ENCODE measurements around the gene RADIL. TPM values are rescaled to one million over a fixed set of nuclear protein-coding genes. Genes with fewer than 3 reads are reported as not detected.
A peak's percentile ranks its signal among the peaks of the same experiment; 100 is the strongest.

The RADIL gene
- total and polyA plus RNA-seq, 3 experiments from 2014 or later: 0.04 to 0.20 TPM; not detected in 1

DNA sequence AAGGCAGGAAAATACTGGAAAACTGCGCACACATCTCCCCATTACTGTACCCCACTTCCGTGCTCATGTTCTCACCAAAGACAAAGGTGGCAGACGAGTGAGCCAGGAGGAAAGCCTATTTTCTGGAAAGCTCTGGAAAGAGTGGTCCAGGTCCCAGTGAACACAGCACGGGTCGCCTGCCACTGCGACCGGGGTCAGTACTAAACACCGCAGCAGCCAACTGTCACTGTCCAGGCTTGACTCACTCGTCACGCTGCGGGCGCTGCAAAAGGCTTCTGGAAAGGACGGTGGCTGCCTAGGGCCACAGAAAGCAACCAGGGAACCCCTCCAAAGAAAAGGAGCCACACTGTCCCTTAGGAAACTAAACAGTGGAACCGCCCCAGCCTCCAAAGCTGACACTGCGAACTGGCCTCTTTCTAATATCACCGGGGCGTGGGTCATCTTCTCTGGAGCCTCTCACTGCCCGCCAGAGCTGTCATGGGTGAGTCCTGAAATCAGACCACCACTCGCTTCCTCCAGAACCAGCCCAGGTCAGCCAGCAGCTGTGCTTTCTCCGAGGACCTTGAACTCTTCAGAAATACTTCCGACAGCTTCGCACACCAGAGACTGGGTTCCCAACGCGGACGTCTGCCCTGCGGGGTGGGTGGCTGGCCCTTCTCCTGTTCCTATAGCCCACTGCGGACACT lies 4.0 kb downstream of the RADIL start:
- Histone ChIP-seq H3K9me3 (ENCODE audit: low read length) (no peaks in the 10 kb centered on the region), H3K27ac (ENCODE audit: low read depth, low read length) (no peak overlapping the region), H3K27me3 (ENCODE audit: insufficient read depth, low read length, poor library complexity, severe bottlenecking) (peaks cover 8% of the 10 kb centered on the region), H3K36me3 (ENCODE audit: insufficient read depth, low read length) (no peaks in the 10 kb centered on the region), H3K4me3 (ENCODE audit: low read length) (no peak overlapping the region), H3K4me1 (ENCODE audit: insufficient read depth, low read length) (peaks cover 4% of the 10 kb centered on the region)
- Mint-ChIP-seq H3K36me3 (no peaks in the 10 kb centered on the region), H3K4me3 (peak overlapping the region in 1 of 7 donors; percentile 36), H3K9me3 (peaks cover 0 to 3% (median 0%) of the 10 kb centered on the region in 5 donors), H3K27me3 (peaks cover 20 to 35% of the 10 kb centered on the region in 2 donors), H3K27ac (no peak overlapping the region), H3K4me1 (peaks cover 11 to 12% (median 11%) of the 10 kb centered on the region in 3 donors)
- ChIA-PET POLR2A (no interaction called here), CTCF (no interaction called here)
- DNase-seq: no peak

GRCh38 chr7:4878336-4879335 lies 4.9 kb downstream of the RADIL start:
- ChIA-PET CTCF (no interaction called here), POLR2A (no interaction called here)
- no peak overlapping the region for H3K4me3 Mint-ChIP-seq
- no peaks in the 10 kb centered on the region for H3K36me3 Mint-ChIP-seq
- peaks cover 4% of the 10 kb centered on the region for H3K4me1 ChIP-seq (ENCODE audit: insufficient read depth, low read length)
- H3K9me3 ChIP-seq (ENCODE audit: low read length): no peaks in the 10 kb centered on the region
- H3K9me3 Mint-ChIP-seq: peaks cover 0 to 3% (median 0%) of the 10 kb centered on the region in 5 donors
- H3K4me3 ChIP-seq (ENCODE audit: low read length): no peak overlapping the region
- H3K4me1 Mint-ChIP-seq: peaks cover 11 to 12% (median 11%) of the 10 kb centered on the region in 3 donors
- H3K36me3 ChIP-seq (ENCODE audit: insufficient read depth, low read length): no peaks in the 10 kb centered on the region
- H3K27me3 Mint-ChIP-seq: peaks cover 12 to 28% of the 10 kb centered on the region in 2 donors
- no peak overlapping the region for H3K27ac ChIP-seq (ENCODE audit: low read depth, low read length)
- no peaks in the 10 kb centered on the region for H3K27me3 ChIP-seq (ENCODE audit: insufficient read depth, low read length, poor library complexity, severe bottlenecking)
- H3K27ac Mint-ChIP-seq: no peak overlapping the region
- no peak for DNase-seq

- H3K27me3 Mint-ChIP-seq: peaks cover 10 to 32% of the 10 kb centered on the region in 2 donors
- H3K4me3 ChIP-seq (ENCODE audit: low read length): no peak overlapping the region
- no peaks in the 10 kb centered on the region for H3K36me3 Mint-ChIP-seq
- H3K27me3 ChIP-seq (ENCODE audit: insufficient read depth, low read length, poor library complexity, severe bottlenecking): no peaks in the 10 kb centered on the region
- H3K27ac ChIP-seq (ENCODE audit: low read depth, low read length): no peak overlapping the region
- H3K36me3 ChIP-seq (ENCODE audit: insufficient read depth, low read length): no peaks in the 10 kb centered on the region
- peaks cover 0 to 3% (median 0%) of the 10 kb centered on the region in 5 donors for H3K9me3 Mint-ChIP-seq
- ChIA-PET POLR2A (no interaction called here), CTCF (no interaction called here)
- H3K27ac Mint-ChIP-seq: no peak overlapping the region
- H3K4me3 Mint-ChIP-seq: no peak overlapping the region
- peaks cover 0 to 7% (median 0%) of the 10 kb centered on the region in 3 donors for H3K4me1 Mint-ChIP-seq
- no peaks in the 10 kb centered on the region for H3K4me1 ChIP-seq (ENCODE audit: insufficient read depth, low read length)
- no peak for DNase-seq
- no peaks in the 10 kb centered on the region for H3K9me3 ChIP-seq (ENCODE audit: low read length)
Observed at GRCh38 chr7:4876586-4876985, 6.9 kb downstream of the RADIL start.

GRCh38 chr7:4875391-4875790 lies 8.1 kb downstream of the RADIL start:
- H3K9me3 Mint-ChIP-seq: peaks cover 0 to 3% (median 0%) of the 10 kb centered on the region in 5 donors
- no peak overlapping the region for H3K27ac ChIP-seq (ENCODE audit: low read depth, low read length)
- H3K9me3 ChIP-seq (ENCODE audit: low read length): no peaks in the 10 kb centered on the region
- peaks cover 15 to 39% of the 10 kb centered on the region in 2 donors for H3K27me3 Mint-ChIP-seq
- no peak overlapping the region for H3K27ac Mint-ChIP-seq
- H3K4me3 Mint-ChIP-seq: no peak overlapping the region
- H3K4me1 Mint-ChIP-seq: peaks cover 2 to 13% (median 5%) of the 10 kb centered on the region in 3 donors
- POLR2A ChIA-PET: no interaction called here
- CTCF ChIA-PET: no interaction called here
- no peaks in the 10 kb centered on the region for H3K36me3 ChIP-seq (ENCODE audit: insufficient read depth, low read length)
- H3K4me3 ChIP-seq (ENCODE audit: low read length): no peak overlapping the region
- H3K36me3 Mint-ChIP-seq: no peaks in the 10 kb centered on the region
- DNase-seq: no peak
- no peaks in the 10 kb centered on the region for H3K27me3 ChIP-seq (ENCODE audit: insufficient read depth, low read length, poor library complexity, severe bottlenecking)
- H3K4me1 ChIP-seq (ENCODE audit: insufficient read depth, low read length): no peaks in the 10 kb centered on the region

DNA sequence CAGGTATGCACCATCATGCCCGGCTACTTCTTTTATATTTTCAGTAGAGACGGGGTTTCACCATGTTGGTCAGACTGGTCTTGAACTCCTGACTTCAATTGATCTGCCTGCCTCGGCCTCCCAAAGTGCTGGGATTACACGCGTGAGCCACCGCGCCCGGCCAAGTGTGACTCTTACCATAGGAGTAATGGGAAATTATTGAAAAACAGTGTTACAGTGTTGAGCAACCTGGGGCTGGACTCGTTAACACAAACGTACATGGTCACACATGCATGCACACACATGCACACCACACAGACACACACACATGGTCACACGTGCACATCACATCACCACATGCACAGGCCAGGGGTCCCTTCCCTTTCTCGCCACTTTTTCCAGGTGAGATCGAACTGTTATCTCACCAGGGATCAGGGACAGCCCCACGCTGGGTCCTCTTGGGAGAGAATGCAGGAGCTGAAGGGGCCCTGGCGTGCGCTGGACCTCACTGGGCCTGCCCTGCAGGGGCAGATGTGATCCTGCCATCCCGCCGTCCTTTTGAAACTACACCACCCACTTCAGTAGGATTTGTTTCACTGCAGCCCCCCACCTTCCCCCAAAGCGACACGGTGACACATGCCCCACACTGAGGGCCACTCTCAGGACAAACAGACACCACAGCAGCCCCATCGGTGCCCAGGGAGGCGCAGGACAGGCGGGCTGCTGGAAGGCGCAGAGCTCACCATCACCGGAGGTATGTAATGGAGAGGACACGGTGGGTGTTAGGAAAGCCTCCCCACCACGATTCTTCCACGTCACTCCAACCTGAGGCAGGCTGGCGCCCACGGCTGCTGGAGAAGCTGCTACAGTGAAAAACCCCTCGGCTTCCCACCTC lies 10.2 kb downstream of the RADIL start:
- Mint-ChIP-seq H3K27ac (no peak overlapping the region), H3K4me1 (peaks cover 2 to 13% (median 5%) of the 10 kb centered on the region in 3 donors), H3K9me3 (peaks cover 0 to 2% (median 2%) of the 10 kb centered on the region in 5 donors), H3K36me3 (no peaks in the 10 kb centered on the region), H3K4me3 (peak overlapping the region in 1 of 7 donors; percentile 48), H3K27me3 (peaks cover 26 to 45% of the 10 kb centered on the region in 2 donors)
- ChIA-PET CTCF (no interaction called here), POLR2A (no interaction called here)
- no peaks in the 10 kb centered on the region for H3K36me3 ChIP-seq (ENCODE audit: insufficient read depth, low read length)
- no peak overlapping the region for H3K27ac ChIP-seq (ENCODE audit: low read depth, low read length)
- H3K4me1 ChIP-seq (ENCODE audit: insufficient read depth, low read length): no peaks in the 10 kb centered on the region
- no peaks in the 10 kb centered on the region for H3K27me3 ChIP-seq (ENCODE audit: insufficient read depth, low read length, poor library complexity, severe bottlenecking)
- no peak for DNase-seq
- H3K4me3 ChIP-seq (ENCODE audit: low read length): no peak overlapping the region
- H3K9me3 ChIP-seq (ENCODE audit: low read length): no peaks in the 10 kb centered on the region

DNA sequence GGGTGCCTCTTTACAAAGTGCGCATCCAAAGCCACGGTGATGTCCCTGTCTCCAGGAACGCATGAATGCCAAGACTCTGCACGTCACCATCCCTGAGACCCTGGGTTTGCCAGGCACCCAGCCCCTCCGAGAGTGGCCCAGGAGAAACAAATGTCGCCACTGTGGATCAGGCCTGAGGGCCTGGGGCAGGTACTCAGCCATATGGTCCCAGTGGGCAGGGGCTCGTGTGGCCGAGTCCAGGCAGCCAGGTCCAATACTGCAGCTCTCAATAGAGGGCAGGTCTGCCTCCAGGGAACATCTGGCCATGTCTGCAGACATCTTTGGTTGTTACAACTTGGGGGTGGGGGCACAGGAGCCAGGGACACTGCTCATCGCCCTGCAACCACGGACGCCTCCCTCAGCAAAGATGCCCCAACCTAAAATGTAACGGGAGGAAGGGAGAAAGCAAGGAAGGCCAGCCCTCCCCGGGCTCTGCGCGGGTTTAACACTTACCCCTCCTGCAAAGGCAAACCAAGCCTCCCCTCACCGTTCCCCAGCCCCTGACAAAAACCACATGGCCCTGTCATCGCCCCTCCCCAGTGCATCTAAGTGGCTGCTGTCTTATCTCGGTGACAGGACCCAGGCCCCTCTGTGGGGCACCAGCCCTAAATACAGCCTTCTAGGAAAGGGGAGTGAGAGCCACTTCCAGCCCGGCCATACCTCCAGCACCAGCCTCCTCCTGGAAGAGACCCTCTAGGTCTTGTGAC lies 11.4 kb downstream of the RADIL start:
- H3K4me3 ChIP-seq (ENCODE audit: low read length): no peak overlapping the region
- Mint-ChIP-seq H3K36me3 (no peaks in the 10 kb centered on the region), H3K4me1 (peaks cover 2 to 13% (median 5%) of the 10 kb centered on the region in 3 donors), H3K9me3 (peaks cover 0 to 2% (median 2%) of the 10 kb centered on the region in 5 donors), H3K27ac (peak overlapping the region in 1 of 8 donors; percentile 36), H3K4me3 (no peak overlapping the region), H3K27me3 (peaks cover 23 to 40% of the 10 kb centered on the region in 2 donors)
- POLR2A ChIA-PET: no interaction called here
- no peak overlapping the region for H3K27ac ChIP-seq (ENCODE audit: low read depth, low read length)
- H3K4me1 ChIP-seq (ENCODE audit: insufficient read depth, low read length): no peaks in the 10 kb centered on the region
- no peaks in the 10 kb centered on the region for H3K36me3 ChIP-seq (ENCODE audit: insufficient read depth, low read length)
- CTCF ChIA-PET: no interaction called here
- no peak for DNase-seq
- H3K27me3 ChIP-seq (ENCODE audit: insufficient read depth, low read length, poor library complexity, severe bottlenecking): no peaks in the 10 kb centered on the region
- no peaks in the 10 kb centered on the region for H3K9me3 ChIP-seq (ENCODE audit: low read length)

DNA sequence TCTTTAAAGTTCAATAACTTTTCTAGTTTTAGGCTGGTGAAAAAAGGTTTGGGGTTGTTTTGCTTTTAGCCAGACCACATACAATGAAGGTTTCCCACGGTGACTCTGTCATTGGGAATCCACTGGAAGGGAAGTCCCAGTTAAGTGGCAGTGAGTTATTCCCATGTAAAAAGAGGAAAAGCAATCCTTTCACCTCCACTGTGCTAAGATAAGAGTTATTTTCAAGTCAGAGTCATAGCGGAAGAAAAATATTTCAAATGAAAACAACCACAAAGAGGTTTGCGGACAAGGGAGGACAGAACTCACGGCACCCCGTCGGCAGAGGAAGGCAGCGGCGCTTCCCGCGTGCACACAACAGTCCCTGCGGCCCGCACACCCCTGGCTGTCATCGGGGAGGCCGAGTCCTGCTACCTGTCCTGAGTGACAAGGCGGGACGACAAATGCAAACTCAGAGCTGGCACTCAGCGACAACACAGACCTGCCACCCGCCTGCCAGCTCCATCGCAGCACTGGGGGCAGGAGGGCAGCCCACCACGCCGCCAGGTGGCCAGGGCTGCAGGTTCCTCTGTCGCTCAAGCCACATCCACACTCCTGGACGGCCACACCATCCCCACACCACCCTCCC lies 12.3 kb downstream of the RADIL start:
- Histone ChIP-seq H3K27me3 (ENCODE audit: insufficient read depth, low read length, poor library complexity, severe bottlenecking) (no peaks in the 10 kb centered on the region), H3K27ac (ENCODE audit: low read depth, low read length) (no peak overlapping the region), H3K9me3 (ENCODE audit: low read length) (no peaks in the 10 kb centered on the region), H3K36me3 (ENCODE audit: insufficient read depth, low read length) (no peaks in the 10 kb centered on the region), H3K4me3 (ENCODE audit: low read length) (no peak overlapping the region), H3K4me1 (ENCODE audit: insufficient read depth, low read length) (no peaks in the 10 kb centered on the region)
- Mint-ChIP-seq H3K36me3 (no peaks in the 10 kb centered on the region), H3K4me1 (peaks cover 2 to 13% (median 5%) of the 10 kb centered on the region in 3 donors), H3K4me3 (no peak overlapping the region), H3K27ac (no peak overlapping the region), H3K27me3 (peaks cover 23 to 45% of the 10 kb centered on the region in 2 donors), H3K9me3 (peaks cover 0 to 3% (median 2%) of the 10 kb centered on the region in 5 donors)
- peak in 1 of 5 donors; percentile 3 for DNase-seq
- ChIA-PET POLR2A (no interaction called here), CTCF (no interaction called here)

All from CD8-positive, alpha-beta memory T cell (primary cell).